Right lobe of liver (tissue), 6 donors: ENCODE data around the gene PPP1R27. TPM values are rescaled to one million over a fixed set of nuclear protein-coding genes. Genes with fewer than 3 reads are reported as not detected.

Experiments
- ATAC-seq, 4 donors: fragments of 200-7000 bp; cut with Tn5 transposase; one replicate each; pipeline ENCODE4 v1.9.1; 2020; ENCODE audit warnings: mild to moderate bottlenecking in 4 of 4, moderate library complexity in 4 of 4
- DNase-seq, 3 donors: peaks; one replicate each; pipeline ENCODE4 v3.0.0-alpha.2; 2020
- H3K27ac ChIP-seq, 3 donors: fragments of 200-600 bp; one replicate each; pipeline ENCODE4 v1.8.0; 2022
- H3K27me3 ChIP-seq, 2 donors: fragments of 200-600 bp; one replicate each; pipeline ENCODE4 v1.8.0; 2022
- H3K36me3 ChIP-seq, 4 donors: fragments of 200-600 bp; sonication (generic) in 1 of 4; one replicate each; pipeline versions ENCODE4 v1.5.1 to v1.8.0; 2017 to 2022; ENCODE audit warnings: control low read depth in 1 of 4
- H3K4me1 ChIP-seq, 4 donors: fragments of 200-600 bp; sonication (generic) in 1 of 4; one replicate each; pipeline versions ENCODE4 v1.5.1 to v1.8.0; 2017 to 2022; ENCODE audit warnings: control low read depth in 1 of 4
- H3K4me3 ChIP-seq, 3 donors: fragments of 200-600 bp; one replicate each; pipeline ENCODE4 v1.8.0; 2022
- H3K9me3 ChIP-seq, 4 donors: fragments of 200-600 bp; sonication (generic) in 1 of 4; one replicate each; pipeline versions ENCODE4 v1.5.1 to v1.8.0; 2017 to 2022; ENCODE audit warnings: control low read depth in 1 of 4
- POLR2A ChIP-seq: fragments of 450-650 bp; IDR thresholded peaks from one replicate; pipeline ENCODE4 v1.6.1; 2017; ENCODE audit warnings: antibody characterized with exemption, mild to moderate bottlenecking
- WGBS: methylation state at CpG from one replicate; pipeline ENCODE4 v1.1.6; 2018; ENCODE audit warnings: low coverage, low lambda C conversion rate; ENCODE audit not compliant: insufficient coverage; ENCODE audit errors: missing lambda C conversion rate; 5-methylcytosine and 5-hydroxymethylcytosine counted together
- intact Hi-C, 2 donors: fragments of 100-400 bp; cut with DNase I; formaldehyde crosslinking; loops; one replicate each; pipeline versions ENCODE4 v1.11.2 to v1.14.1; 2022
- total RNA-seq, 6 experiments: library from RNA; depleted of rRNA in 2 of 6; stranded (reverse); fragments of >200 nt in 2 of 6; fragmentation: NEBNext Ultra II Directional in 3 of 6; extraction: Animal tissue kit (Norgen Biotek cat#: 25700) in 3 of 6; gene quantifications; one replicate each; pipeline versions ENCODE4 v1.1.0 to v1.2.4, GENCODE V29; 2016 to 2023
- TF ChIP-seq, protein P1 (sequence below), 4 donors: fragments of 200-600 bp in 3 of 4; fragments of 450-650 bp in 1 of 4; IDR thresholded peaks; one replicate each; pipeline versions ENCODE4 v1.5.1 to v1.8.0; 2016 to 2022; ENCODE audit warnings: antibody characterized with exemption in 4 of 4, mild to moderate bottlenecking in 2 of 4
- donor health status: DM: no; HTN: yes; CAD: no.
- donor health status: DM: no; HTN: no; CAD: no.
- donor health status: DM: no; HTN: no; CAD: no.
- donor health status: DM: no; HTN: yes; CAD: no.
- donor health status: DM: no; HTN: yes; CAD: no.

The PPP1R27 gene
- total RNA-seq, 6 experiments from 2014 or later: 0.27 to 0.62 (median 0.40) TPM; not detected in 3

DNA sequence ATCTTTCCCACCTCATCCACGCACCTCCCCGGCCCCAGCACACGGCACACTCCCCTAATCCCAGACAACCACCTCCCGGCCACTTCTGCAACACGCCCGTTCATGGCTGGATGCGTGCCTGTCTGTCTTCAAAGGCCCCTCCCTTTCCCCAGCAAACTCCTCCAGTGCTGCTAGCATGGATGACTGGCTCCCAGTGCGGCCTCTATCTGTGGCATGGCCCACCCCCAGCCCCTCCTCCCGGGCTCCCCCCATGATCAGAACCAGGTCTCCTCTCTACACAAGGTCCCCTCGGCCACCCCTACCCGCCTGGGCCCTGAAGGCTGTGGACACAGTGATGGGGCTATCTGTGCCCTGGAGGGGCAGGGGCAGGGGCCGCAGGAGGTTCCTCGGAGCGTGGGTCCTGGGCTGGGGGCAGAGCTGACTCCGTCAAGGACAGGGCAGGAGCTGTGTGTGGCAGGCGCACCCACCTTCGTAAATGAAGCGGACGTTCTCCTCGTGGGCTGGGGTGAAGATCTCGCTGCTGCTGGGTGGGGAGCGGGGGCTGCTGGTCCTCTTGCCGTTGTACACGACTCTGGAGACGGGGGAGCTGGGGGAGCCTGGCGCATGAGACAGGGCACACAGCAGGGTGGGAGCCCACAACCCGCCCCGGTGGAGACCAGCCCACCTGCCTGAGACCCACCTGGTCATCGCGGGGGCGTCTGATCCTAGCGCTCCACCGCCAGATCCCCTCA, 10.9 kb downstream of the PPP1R27 start:
- Histone ChIP-seq H3K9me3 (no peaks in the 10 kb centered on the region), H3K27ac (no peak overlapping the region), H3K27me3 (no peaks in the 10 kb centered on the region), H3K36me3 (no peaks in the 10 kb centered on the region), H3K4me1 (peaks cover 2 to 20% (median 15%) of the 10 kb centered on the region in 4 donors), H3K4me3 (no peak overlapping the region)
- no peak for DNase-seq
- intact Hi-C loops: no loop called here
- TF ChIP-seq, protein P1, sequence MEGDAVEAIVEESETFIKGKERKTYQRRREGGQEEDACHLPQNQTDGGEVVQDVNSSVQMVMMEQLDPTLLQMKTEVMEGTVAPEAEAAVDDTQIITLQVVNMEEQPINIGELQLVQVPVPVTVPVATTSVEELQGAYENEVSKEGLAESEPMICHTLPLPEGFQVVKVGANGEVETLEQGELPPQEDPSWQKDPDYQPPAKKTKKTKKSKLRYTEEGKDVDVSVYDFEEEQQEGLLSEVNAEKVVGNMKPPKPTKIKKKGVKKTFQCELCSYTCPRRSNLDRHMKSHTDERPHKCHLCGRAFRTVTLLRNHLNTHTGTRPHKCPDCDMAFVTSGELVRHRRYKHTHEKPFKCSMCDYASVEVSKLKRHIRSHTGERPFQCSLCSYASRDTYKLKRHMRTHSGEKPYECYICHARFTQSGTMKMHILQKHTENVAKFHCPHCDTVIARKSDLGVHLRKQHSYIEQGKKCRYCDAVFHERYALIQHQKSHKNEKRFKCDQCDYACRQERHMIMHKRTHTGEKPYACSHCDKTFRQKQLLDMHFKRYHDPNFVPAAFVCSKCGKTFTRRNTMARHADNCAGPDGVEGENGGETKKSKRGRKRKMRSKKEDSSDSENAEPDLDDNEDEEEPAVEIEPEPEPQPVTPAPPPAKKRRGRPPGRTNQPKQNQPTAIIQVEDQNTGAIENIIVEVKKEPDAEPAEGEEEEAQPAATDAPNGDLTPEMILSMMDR (IDR thresholded peaks at IDR 0.05): no peak
- no peak for TF ChIP-seq POLR2A
- WGBS: 92% methylated on average over 5 of the region's 33 CpGs
- ATAC-seq: no peak

DNA sequence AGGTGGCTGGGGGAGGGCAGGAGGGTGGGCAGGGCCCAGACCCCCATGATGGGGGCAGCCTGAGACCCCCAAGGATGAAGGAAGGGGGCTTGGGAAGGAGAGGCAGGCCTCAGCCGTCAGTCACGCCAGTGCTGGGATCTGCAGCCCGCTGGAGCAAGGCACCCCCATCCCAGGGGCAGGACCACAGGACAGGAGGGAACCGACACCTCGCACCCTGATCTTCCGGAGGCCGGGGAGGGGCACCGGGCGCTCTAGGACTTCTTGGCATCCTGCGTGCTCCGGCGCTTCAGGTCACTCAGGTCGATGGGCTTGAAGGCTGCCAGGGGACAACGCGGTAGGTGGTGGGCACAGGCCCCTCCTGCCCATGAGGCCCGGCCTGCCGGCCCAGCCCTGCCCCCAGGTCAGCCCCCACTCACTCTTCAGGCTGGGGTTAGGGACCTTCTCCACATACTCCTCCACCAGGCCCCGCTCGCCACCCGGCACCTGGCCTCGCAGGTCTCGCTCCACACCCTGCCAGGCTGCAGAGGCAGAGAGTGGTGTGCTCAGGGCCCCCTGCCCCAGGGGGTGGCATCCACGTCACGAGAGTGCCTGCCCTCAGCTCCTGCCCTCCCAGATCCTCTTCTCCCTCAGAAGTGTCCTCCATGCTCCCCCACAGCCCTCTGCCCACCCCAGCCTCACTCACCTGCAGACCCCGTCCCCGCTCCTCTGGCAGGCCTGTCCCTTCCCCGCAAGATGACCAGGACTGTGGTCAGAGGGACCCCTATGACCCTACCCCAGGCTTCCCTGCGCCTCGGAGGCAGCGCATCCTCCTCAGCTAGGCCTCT, 11.6 kb downstream of the PPP1R27 start:
- 98% methylated on average over 6 of the region's 30 CpGs for WGBS
- ATAC-seq: no peak
- intact Hi-C loops: no loop called here

DNA sequence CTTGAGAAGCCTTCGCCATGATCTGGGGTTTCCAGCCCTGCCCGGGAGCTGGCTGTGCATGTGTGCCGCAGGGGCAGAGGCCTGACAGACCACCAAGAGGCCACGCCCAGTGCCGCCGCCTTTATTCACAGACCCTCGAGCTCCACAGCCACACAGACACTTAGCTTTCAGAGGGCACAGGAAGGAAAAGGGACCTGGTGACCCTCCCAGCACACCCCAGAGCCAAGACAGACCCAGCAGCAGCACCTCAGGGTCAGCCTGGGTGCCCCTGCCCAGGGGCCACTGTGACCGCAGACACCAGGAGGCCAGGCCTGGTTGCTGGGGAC, 12.6 kb downstream of the PPP1R27 start:
- no peaks in the 10 kb centered on the region for H3K27me3 ChIP-seq
- TF ChIP-seq, protein P1 (IDR thresholded peaks at IDR 0.05): no peak
- TF ChIP-seq POLR2A: no peak
- H3K36me3 ChIP-seq: no peaks in the 10 kb centered on the region
- H3K4me3 ChIP-seq: no peak overlapping the region
- intact Hi-C loops: no loop called here
- DNase-seq (no peak), ATAC-seq (no peak)
- H3K9me3 ChIP-seq: no peaks in the 10 kb centered on the region
- H3K27ac ChIP-seq: peak overlapping the region; percentile 83 to 91 (median 89)
- WGBS: no CpG with 5 or more reads among the region's 8 CpGs
- H3K4me1 ChIP-seq: peaks cover 2 to 20% (median 15%) of the 10 kb centered on the region in 4 donors

More for the DNA sequence above, 11.6 kb downstream of the PPP1R27 start:
- H3K36me3 ChIP-seq: no peaks in the 10 kb centered on the region
- peaks cover 2 to 20% (median 15%) of the 10 kb centered on the region in 4 donors for H3K4me1 ChIP-seq
- DNase-seq: no peak
- H3K27me3 ChIP-seq: no peaks in the 10 kb centered on the region
- no peaks in the 10 kb centered on the region for H3K9me3 ChIP-seq
- no peak for TF ChIP-seq POLR2A
- TF ChIP-seq, protein P1 (IDR thresholded peaks at IDR 0.05): no peak
- peak overlapping the region in 1 of 3 donors; percentile 89 for H3K27ac ChIP-seq
- H3K4me3 ChIP-seq: no peak overlapping the region

DNA sequence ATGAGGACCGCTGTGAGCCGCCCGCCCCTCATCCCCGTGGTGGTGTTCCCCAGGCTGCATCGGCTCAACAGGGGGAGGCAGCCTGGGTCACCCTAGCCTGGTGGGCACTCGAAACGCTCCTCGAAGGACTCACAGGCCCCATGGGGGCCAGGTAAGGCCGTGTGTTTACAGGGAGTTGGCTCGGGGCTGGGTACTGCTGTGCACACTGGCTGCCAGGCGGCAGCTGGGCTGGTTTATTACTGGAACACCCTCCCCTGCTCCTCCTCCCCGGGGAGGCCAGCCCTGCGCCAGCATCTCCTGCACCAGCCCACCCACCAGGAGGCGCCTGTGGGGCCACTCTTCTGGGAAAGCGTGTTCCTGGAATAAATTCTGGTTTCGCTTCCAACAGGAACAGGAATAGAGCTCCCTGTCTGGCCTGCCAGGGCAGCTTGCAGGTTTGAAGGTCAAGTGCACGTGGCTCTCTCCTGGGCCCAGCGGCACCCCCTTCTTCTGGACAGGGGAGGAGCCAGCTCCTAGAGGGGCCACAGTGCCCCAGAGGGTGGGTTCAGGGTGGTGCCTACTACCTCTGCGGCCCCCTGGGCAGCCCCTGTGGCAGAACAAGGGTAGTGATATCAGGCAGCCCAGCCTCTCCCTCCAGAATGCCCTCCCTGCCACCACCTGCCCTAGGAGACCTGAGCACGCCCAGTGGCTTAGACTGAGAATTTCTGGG, 13.1 kb downstream of the PPP1R27 start:
- H3K27ac ChIP-seq: peak overlapping the region; percentile 83 to 91 (median 89)
- ATAC-seq (peak; percentile 93 to 96 (median 94)), DNase-seq (peak; percentile 93 to 94 (median 94))
- H3K9me3 ChIP-seq: no peaks in the 10 kb centered on the region
- no peak overlapping the region for H3K4me3 ChIP-seq
- intact Hi-C loops: no loop called here
- peaks cover 2 to 20% (median 15%) of the 10 kb centered on the region in 4 donors for H3K4me1 ChIP-seq
- 28% methylated on average over 5 of the region's 20 CpGs for whole genome bisulfite sequencing
- no peaks in the 10 kb centered on the region for H3K36me3 ChIP-seq
- H3K27me3 ChIP-seq: no peaks in the 10 kb centered on the region
- TF ChIP-seq, protein P1 (IDR thresholded peaks at IDR 0.05): peak; percentile 73 to 88 (median 82)
- no peak for TF ChIP-seq POLR2A
